KMS-11 (cell line): Measurements from ENCODE around the gene WDR62.

ENCODE experiments used
- H2AFZ ChIP-seq: fragments of 200-600 bp; sonication (generic); 2 replicates; pipeline ENCODE4 v1.6.1; 2016; ENCODE audit warnings: antibody characterized with exemption, mixed run types, low read depth
- H3K27ac ChIP-seq: fragments of 200-600 bp; sonication (generic); 2 replicates; pipeline ENCODE4 v1.6.1; 2016; ENCODE audit warnings: mild to moderate bottlenecking, mixed run types
- H3K27me3 ChIP-seq: fragments of 200-600 bp; sonication (generic); 2 replicates; pipeline ENCODE4 v1.6.1; 2017; ENCODE audit warnings: mild to moderate bottlenecking, low read depth, mixed run types, moderate library complexity; ENCODE audit not compliant: insufficient read depth
- H3K36me3 ChIP-seq: fragments of 200-600 bp; sonication (generic); 2 replicates; pipeline ENCODE4 v1.6.1; 2017; ENCODE audit warnings: mild to moderate bottlenecking, mixed run types; ENCODE audit not compliant: insufficient read depth
- H3K4me1 ChIP-seq: fragments of 200-600 bp; sonication (generic); 2 replicates; pipeline ENCODE4 v1.6.1; 2016; ENCODE audit warnings: mild to moderate bottlenecking, low read depth, mixed run types; ENCODE audit not compliant: poor library complexity, severe bottlenecking
- H3K4me2 ChIP-seq: fragments of 200-600 bp; sonication (generic); 2 replicates; pipeline ENCODE4 v1.7.0; 2016; ENCODE audit warnings: mild to moderate bottlenecking, mixed run types
- H3K4me3 ChIP-seq: fragments of 200-600 bp; sonication (generic); IDR thresholded peaks from 2 replicates; pipeline ENCODE4 v1.6.1; 2017; ENCODE audit warnings: low read depth, low read length, mixed read lengths; ENCODE audit not compliant: insufficient read depth
- H3K79me2 ChIP-seq: fragments of 200-600 bp; sonication (generic); 2 replicates; pipeline ENCODE4 v1.6.1; 2016; ENCODE audit warnings: low read depth, mixed run types; ENCODE audit not compliant: insufficient read depth
- H3K9ac ChIP-seq: fragments of 200-600 bp; sonication (generic); 2 replicates; pipeline ENCODE4 v1.6.1; 2016; ENCODE audit warnings: mild to moderate bottlenecking, mixed run types
- H4K20me1 ChIP-seq: fragments of 200-600 bp; sonication (generic); 2 replicates; pipeline ENCODE4 v1.6.1; 2016; ENCODE audit warnings: mild to moderate bottlenecking, mixed run types; ENCODE audit not compliant: insufficient read depth
- CTCF ChIP-seq: fragments of 200-600 bp; sonication (generic); conservative IDR thresholded peaks from 2 replicates; pipeline ENCODE4 v1.6.1; 2017; ENCODE audit warnings: low read depth, mild to moderate bottlenecking, antibody characterized with exemption, low read length, moderate library complexity, mixed read lengths

Gene WDR62

GRCh38 chr19:36051637-36052036, 3.1 kb upstream of the WDR62 start:
- TF ChIP-seq CTCF: no peak
- Histone ChIP-seq H3K27me3 (no peaks in the 10 kb centered on the region), H3K36me3 (no peaks in the 10 kb centered on the region), H3K4me2 (no peak overlapping the region), H3K4me1 (peaks cover 20% of the 10 kb centered on the region), H3K9ac (no peak overlapping the region), H3K27ac (no peak overlapping the region), H2AFZ (no peak overlapping the region), H4K20me1 (no peaks in the 10 kb centered on the region), H3K4me3 (no peak overlapping the region), H3K79me2 (peaks cover 17% of the 10 kb centered on the region)

GRCh38 chr19:36054119-36054732, 471 bp upstream of the WDR62 start, which contains the start of gene THAP8:
TSS of gene THAP8 (minus strand) at chr19:36054285. CDS start at chr19:36054217, 68 bp downstream.
- Histone ChIP-seq H3K36me3 (0 out of 2 replicates have a peak, but pooled peaks cover 4% of the 10 kb centered on the region), H3K4me2 (peak within 1 kb of the TSS; percentile 99), H3K27ac (peak within 1 kb of the TSS; percentile 63), H3K79me2 (peaks cover 39% of the 10 kb centered on the region), H3K4me1 (peaks cover 26% of the 10 kb centered on the region), H3K4me3 (no peak within 1 kb of the TSS), H4K20me1 (peaks cover 4% of the 10 kb centered on the region; the same call in 1 of the 2 replicates), H3K9ac (peak within 1 kb of the TSS; percentile 77), H3K27me3 (no peaks in the 10 kb centered on the region), H2AFZ (peak within 1 kb of the TSS; percentile 48)
- TF ChIP-seq CTCF: no peak

GRCh38 chr19:36058481-36059179, 3.9 kb downstream of the WDR62 start:
- peaks cover 43% of the 10 kb centered on the region for H3K79me2 ChIP-seq
- no peak overlapping the region for H2AFZ ChIP-seq
- 0 out of 2 replicates have a peak, but pooled peaks cover 4% of the 10 kb centered on the region for H3K36me3 ChIP-seq
- no peak for TF ChIP-seq CTCF
- no peak overlapping the region for H3K9ac ChIP-seq
- H4K20me1 ChIP-seq: peaks cover 4% of the 10 kb centered on the region; the same call in 1 of the 2 replicates
- H3K4me1 ChIP-seq: peaks cover 18% of the 10 kb centered on the region
- H3K27ac ChIP-seq: no peak overlapping the region
- H3K4me2 ChIP-seq: no peak overlapping the region
- H3K4me3 ChIP-seq: no peak overlapping the region
- H3K27me3 ChIP-seq: no peaks in the 10 kb centered on the region

- peaks cover 18% of the 10 kb centered on the region for H3K4me1 ChIP-seq
- no peak overlapping the region for H3K4me2 ChIP-seq
- no peak overlapping the region for H2AFZ ChIP-seq
- H3K36me3 ChIP-seq: 0 out of 2 replicates have a peak, but pooled peaks cover 4% of the 10 kb centered on the region
- peaks cover 43% of the 10 kb centered on the region for H3K79me2 ChIP-seq
- TF ChIP-seq CTCF: no peak
- peaks cover 4% of the 10 kb centered on the region; the same call in 1 of the 2 replicates for H4K20me1 ChIP-seq
- H3K27me3 ChIP-seq: no peaks in the 10 kb centered on the region
- no peak overlapping the region for H3K9ac ChIP-seq
- no peak overlapping the region for H3K27ac ChIP-seq
- no peak overlapping the region for H3K4me3 ChIP-seq
Measured at GRCh38 chr19:36059180-36059910, 4.6 kb downstream of the WDR62 start.
